K562 (cell line): ENCODE measurements around the gene CNTN5.

Experiments used
- ARNT ChIP-seq, 2 experiments: fragments of 450-650 bp; IDR thresholded peaks; 2 replicates each; pipeline ENCODE4 v1.6.1; 2016; ENCODE audit warnings: mild to moderate bottlenecking in 1 of 2
- BACH1 ChIP-seq: fragments of 200-800 bp; sonication (Bioruptor generic); IDR thresholded peaks from 2 replicates; pipeline ENCODE4 v1.6.1; 2016; ENCODE audit warnings: missing genetic modification characterization, missing compliant biosample characterization
- CTCF ChIP-seq, 3 experiments: IDR thresholded peaks in 2 of 3; conservative IDR thresholded peaks in 1 of 3; 2 replicates each; pipeline ENCODE4 v1.5.1; 2011 to 2012; ENCODE audit warnings: low read length in 3 of 3, mild to moderate bottlenecking in 3 of 3, control low read depth in 2 of 3, improper control_type of control experiment in 1 of 3, inconsistent platforms in 1 of 3, low read depth in 1 of 3, mixed read lengths in 1 of 3, moderate library complexity in 1 of 3; ENCODE audit not compliant: insufficient read depth in 2 of 3
- IRF1 ChIP-seq: sonication (generic); formaldehyde crosslinking; IDR thresholded peaks from 2 replicates; pipeline ENCODE4 v1.8.0; 2022; ENCODE audit warnings: missing genetic modification reagents, mild to moderate bottlenecking, borderline replicate concordance
- MLLT1 ChIP-seq, 2 experiments: fragments of 450-650 bp; IDR thresholded peaks; 2 replicates each; pipeline ENCODE4 v1.6.1; 2016
- POLR2AphosphoS2 ChIP-seq: IDR thresholded peaks from 2 replicates; pipeline ENCODE4 v1.6.1; 2012; ENCODE audit warnings: low read length, improper control_type of control experiment
- POLR2AphosphoS5 ChIP-seq: IDR thresholded peaks from 2 replicates; pipeline ENCODE4 v1.6.1; 2011; ENCODE audit warnings: mild to moderate bottlenecking, low read depth, low read length, moderate library complexity; ENCODE audit not compliant: control insufficient read depth, insufficient read depth
- POLR3A ChIP-seq: IDR thresholded peaks from 2 replicates; pipeline ENCODE4 v1.6.1; 2011; ENCODE audit warnings: borderline replicate concordance, mild to moderate bottlenecking, moderate library complexity; ENCODE audit not compliant: insufficient read length, insufficient read depth; ENCODE audit errors: extremely low read depth
- RAD21 ChIP-seq, 2 experiments: fragments of 250-450 bp in 1 of 2; fragments of 450-650 bp in 1 of 2; sonication (Bioruptor Pico) in 1 of 2; formaldehyde crosslinking in 1 of 2; IDR thresholded peaks in 1 of 2; conservative IDR thresholded peaks in 1 of 2; 2 replicates each; pipeline versions ENCODE4 v1.4.0 to v1.8.0; 2020 to 2022; ENCODE audit warnings: mild to moderate bottlenecking in 2 of 2, moderate library complexity in 1 of 2
- SAP30 ChIP-seq: fragments of 200-600 bp; sonication (generic); IDR thresholded peaks from 2 replicates; pipeline ENCODE4 v1.6.1; 2012; ENCODE audit warnings: borderline replicate concordance, low read depth, mild to moderate bottlenecking, moderate library complexity, low read length, control low read depth, inconsistent platforms; ENCODE audit not compliant: insufficient read depth, poor library complexity, severe bottlenecking
- ZNF384 ChIP-seq: IDR thresholded peaks from 2 replicates; pipeline ENCODE4 v1.6.1; 2012; ENCODE audit warnings: low read depth, low read length, improper control_type of control experiment
- ZNF445 ChIP-seq: fragments of 250-450 bp; sonication (Bioruptor Pico); IDR thresholded peaks from 2 replicates; pipeline ENCODE4 v1.4.0; 2020; ENCODE audit warnings: low read depth, mild to moderate bottlenecking, moderate library complexity
- ZNF76 ChIP-seq: fragments of 250-450 bp; sonication (Bioruptor Pico); IDR thresholded peaks from 2 replicates; pipeline ENCODE4 v1.4.0; 2020; ENCODE audit warnings: mild to moderate bottlenecking, moderate library complexity, borderline replicate concordance

GRCh38 chr11:100354736-100355135 is 1334.0 kb downstream of the CNTN5 start:
- no peak for TF ChIP-seq POLR2AphosphoS2
- TF ChIP-seq POLR3A = no peak
- no peak for TF ChIP-seq CTCF (IDR thresholded peaks at IDR 0.05 in 2 of 3, conservative IDR thresholded peaks at IDR 0.05 in 1 of 3; ENCODE audit: insufficient read depth in 2 of 3, low read depth in 1 of 3, low read length in 3 of 3)
- no peak for TF ChIP-seq RAD21 (CRISPR knock-in tag; conservative IDR thresholded peaks at IDR 0.05 in 1 of 2, IDR thresholded peaks at IDR 0.05 in 1 of 2)
- no peak for TF ChIP-seq POLR2AphosphoS5
- no peak for TF ChIP-seq ZNF445 (CRISPR knock-in tag)
- TF ChIP-seq ZNF384 = no peak
- TF ChIP-seq SAP30 = no peak
- no peak for TF ChIP-seq MLLT1 (IDR thresholded peaks at IDR 0.05)
- no peak for TF ChIP-seq BACH1 (tag)
- no peak for TF ChIP-seq IRF1 (CRISPR knock-in tag)
- no peak for TF ChIP-seq ARNT (IDR thresholded peaks at IDR 0.05)
- no peak for TF ChIP-seq ZNF76
